HG03139 (cell line): ENCODE results near the gene DRD5.
"Not testable (repeated sequence)": the region's sequence is repeated elsewhere in the genome, so short reads cannot be mapped to it uniquely, and the experiment has no call there.

Source experiments
- ATAC-seq: cut with Tn5 transposase; IDR thresholded peaks from one replicate; pipeline ENCODE4 v1.9.1; 2021; ENCODE audit not compliant: unreplicated experiment

The DRD5 gene

DNA sequence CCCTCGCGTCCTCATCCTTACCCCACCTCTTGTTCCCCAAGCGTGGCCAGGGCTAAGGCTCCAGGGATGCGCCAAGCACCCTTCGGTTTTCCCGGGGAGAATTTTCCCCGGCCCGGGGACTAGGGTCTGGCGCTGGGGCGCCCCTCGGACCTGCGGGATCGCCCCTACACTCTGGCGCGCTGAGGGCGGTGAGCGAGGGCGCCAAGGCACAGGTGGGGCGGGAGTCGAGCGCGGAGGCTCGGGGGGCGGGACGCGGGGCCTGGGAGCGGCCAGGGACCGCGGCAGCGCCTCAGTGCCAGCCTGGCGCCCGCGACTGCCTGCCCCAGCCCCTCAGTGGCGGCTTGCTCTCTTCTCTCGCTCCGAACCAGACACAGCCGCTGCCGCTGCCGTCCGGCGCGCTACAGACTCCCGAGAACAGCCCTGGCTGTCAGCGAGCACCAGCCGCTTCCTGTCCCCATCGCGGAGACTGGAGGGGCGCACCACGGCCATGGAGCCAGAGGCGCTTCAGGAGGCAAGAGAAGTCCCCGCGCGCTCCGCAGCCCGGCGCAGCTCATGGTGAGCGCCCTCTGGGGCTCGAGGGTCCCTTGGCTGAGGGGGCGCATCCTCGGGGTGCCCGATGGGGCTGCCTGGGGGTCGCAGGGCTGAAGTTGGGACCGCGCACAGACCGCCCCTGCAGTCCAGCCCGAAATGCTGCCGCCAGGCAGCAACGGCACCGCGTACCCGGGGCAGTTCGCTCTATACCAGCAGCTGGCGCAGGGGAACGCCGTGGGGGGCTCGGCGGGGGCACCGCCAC, at the start of gene DRD5:
Gene DRD5, plus strand, starts transcription at position 292 of the 793 bp plus-strand sequence. Its CDS starts 396 bp downstream, at position 688.
- ATAC-seq: no peak

GRCh38 chr4:9732256-9732655, 49.2 kb upstream of the DRD5 start:
- ATAC-seq: not testable (repeated sequence)

DNA sequence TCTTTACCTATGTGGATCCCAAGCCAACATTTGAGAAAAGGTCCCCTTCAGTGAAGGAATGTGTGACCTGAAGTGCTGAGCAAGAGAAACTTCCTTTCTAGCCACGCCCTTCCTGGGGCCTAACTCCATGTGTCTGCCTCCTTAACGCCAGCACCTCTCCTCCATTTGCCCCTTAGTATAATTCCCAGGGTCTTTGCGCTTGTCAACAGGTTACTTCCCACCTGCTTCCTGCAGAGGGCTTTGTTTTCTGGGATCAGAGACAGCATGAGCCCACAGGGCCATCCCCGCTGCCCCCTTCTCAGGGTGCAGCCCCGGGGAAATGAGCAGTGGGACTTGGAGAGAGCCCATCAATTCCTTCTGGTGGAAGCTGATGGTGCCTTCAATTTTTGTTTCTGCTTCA, 45.9 kb upstream of the DRD5 start:
- no peak for ATAC-seq

DNA sequence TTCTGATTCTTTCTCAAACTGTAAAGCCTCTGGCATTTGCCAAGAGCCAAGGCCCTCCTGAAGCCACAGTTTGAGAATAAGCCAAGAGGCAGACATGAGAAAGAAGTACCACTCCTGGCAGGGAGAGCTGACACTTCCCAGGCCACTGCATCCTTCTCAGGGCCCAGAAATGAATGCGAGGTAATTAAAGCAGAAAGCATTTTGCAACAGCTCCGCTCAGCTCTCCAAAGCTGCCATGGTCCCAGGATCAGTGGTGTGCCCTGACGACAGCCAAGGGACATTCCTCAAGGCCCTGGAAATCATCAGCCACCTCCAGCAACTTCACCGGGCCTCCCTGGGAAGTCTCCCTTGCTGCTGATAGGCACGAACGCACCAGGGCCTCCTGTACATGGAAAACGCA, 44.2 kb upstream of the DRD5 start:
- not testable (repeated sequence) for ATAC-seq

- ATAC-seq: not testable (repeated sequence)
Measured at GRCh38 chr4:9743789-9744188, 37.6 kb upstream of the DRD5 start.

GRCh38 chr4:9745782-9746181, 35.7 kb upstream of the DRD5 start:
- ATAC-seq: no peak

DNA sequence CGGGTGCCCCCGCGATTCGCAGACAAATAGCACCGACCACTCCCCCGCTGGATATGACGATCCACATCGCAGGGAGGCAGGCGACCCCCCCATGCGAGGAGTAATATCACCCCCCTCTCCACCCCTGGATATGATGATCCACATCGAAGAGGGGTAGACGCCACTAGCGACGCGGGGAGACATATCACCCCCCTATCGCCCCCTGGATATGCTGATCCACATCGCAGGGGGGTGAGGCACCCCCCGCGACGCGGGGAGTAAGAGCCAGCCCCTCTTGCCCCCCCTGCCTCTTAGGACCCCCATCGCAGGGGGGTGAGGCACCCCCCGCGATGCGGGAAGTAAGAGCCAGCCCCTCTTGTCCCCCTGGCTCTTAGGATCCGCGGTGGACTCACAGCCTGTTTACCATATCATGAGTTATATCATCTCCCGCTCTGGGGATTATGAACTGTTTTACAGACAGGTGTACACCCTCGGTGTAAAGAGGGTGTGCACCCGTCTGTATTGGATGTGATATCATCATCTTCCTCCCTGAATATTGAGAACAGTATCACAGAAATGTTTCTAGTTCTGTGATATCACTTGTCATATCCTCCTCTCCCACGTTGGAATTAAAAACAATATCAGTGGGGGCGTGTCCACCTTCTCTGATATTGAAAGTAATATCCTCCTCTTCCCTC, 22.7 kb upstream of the DRD5 start:
- ATAC-seq: no peak

- no peak for ATAC-seq
Measured at GRCh38 chr4:9762823-9763475, 18.5 kb upstream of the DRD5 start.

DNA sequence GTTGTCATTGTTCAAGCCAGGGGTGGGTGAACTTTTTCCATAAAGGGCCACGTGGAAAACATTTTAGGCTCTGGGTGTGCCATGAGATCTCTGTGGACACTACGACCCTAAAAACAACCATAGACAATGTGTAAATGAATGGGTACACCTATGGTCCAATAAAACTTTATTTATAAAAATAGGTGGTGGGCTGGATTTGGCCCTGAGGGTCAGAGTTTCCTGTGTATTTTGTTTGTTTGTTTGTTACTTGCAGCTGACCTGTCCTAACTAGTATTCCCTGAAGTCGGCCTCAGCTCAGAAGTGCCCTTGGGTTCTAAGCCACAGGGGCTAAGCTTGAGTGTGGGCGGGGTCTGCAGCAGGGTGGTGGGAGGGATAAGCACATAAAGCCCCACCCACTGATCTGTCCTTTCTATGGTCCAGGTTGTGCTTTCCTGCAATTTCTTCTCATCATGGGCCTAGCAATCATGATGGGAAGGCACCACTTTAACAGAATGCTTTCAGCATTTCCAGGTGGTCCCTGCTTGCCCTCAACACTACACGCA, 17.2 kb upstream of the DRD5 start:
- ATAC-seq: no peak

DNA sequence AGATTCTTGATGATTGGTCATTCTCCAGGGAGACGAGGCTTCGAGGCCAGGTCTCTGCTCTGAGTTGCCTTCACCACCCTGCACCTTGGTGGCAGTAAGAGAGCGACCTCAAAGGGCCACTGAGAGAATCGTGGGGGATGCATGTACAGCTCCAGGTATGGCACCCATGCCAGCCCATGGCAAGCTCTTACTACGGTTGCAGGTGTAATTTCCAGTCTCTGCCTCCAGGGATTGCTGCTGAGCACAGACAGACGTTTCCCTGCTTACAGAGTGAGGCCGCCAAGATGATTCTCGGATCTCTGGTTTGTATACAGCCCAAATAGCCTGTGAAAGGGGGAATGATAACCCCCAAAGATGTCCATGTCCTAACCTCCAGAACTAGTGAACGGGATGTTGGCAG, 16.3 kb upstream of the DRD5 start:
- no peak for ATAC-seq

DNA sequence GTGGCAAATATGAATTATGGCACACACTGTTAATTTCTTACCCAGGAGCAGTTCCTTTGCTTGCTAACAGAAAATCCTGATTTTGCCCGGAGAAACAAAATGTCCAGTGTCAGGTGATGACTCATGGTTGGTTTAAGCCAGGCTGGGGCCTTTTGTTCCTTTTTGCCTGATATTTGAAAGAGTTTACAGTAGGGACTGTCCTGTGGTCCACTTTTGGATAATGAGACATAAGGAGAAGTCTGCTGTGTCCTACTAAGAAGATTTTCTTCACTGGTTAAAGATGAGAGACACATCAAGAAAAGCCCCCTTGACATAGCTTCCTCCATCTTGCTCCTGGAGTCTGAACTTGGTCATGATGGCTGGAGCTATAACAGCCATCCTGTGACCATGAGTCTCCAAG, 12.1 kb upstream of the DRD5 start:
- no peak for ATAC-seq

DNA sequence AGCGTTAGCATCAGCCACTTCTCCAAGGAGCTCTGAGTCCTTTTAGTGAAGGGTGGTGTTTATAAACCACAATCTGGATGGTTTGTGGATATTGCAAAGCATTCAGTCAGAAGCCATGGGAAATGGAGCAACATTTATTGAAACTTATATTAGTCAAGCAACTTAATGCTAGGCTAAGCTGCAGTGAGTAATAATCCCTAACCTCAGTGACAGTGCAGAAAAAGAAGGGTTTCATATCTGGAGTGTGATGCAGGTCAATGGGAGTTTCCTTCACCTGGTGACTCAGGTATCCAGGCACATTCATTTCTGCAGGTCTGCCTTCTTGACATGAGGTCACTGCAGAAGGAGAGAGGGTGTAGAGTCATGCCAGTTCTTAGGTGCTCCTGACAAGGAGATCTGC, 10.4 kb upstream of the DRD5 start:
- no peak for ATAC-seq

DNA sequence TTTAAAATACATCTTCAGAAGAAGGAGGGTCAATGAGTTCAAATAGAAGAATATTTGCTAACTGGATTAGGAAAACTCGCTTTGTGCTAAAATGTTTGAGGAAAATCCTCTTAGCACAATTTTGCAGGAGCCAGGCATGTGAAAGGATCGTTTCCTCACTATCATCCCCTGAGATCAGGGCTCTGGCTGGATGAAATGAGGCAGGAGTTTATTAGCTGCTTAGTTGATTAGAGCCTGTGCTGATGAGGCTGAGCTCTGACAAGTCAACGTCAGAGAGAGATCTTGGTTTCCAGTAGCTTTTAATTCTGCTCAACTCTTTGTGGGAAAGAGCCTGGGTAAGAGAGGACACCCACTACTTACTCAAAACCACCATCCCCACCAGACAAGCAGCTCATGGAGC, 8.0 kb upstream of the DRD5 start:
- ATAC-seq: no peak

- ATAC-seq: no peak
Measured at GRCh38 chr4:9782136-9782436, 652 bp downstream of the DRD5 start.

GRCh38 chr4:9785891-9786290, 4.5 kb downstream of the DRD5 start:
- ATAC-seq: not testable (repeated sequence)

DNA sequence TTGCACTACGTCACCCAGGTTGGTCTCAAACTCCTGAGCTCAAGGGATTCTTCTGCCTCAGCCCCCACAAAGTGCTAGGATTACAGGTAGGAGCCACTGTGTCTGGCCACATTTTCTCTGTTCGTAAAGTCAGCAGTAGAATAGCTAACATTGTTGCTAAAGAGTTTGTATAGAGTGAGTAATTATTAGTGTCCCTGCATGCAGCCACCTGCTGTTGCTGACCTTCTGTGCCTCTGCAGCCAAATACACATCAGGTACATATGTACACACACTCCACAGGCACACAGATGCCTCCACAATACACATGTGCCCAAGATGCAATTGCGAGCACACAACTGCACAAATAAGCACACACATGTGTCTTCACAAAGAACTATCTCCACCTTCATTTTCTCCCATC, 10.9 kb downstream of the DRD5 start:
- no peak for ATAC-seq

- not testable (repeated sequence) for ATAC-seq
Measured at GRCh38 chr4:9796641-9797040, 15.2 kb downstream of the DRD5 start.

DNA sequence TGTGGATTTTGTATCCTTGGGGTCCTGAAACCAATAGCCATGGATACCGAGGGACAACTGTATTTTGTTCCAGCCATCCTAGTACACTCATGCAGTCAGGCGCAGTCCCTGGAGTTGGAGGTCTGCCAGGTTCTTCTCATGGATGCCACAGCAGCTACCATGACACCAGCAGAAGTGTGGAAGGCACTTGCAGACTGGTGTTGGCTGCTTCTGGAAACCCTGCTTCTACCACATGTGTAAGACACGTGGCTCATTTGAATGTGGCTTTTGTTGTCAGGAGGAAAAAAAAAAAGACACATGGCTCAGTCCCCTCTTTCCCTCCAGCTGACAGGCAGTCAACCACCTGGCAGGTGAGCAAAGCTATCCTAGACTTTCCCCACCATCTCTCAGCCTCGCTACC, 19.4 kb downstream of the DRD5 start:
- no peak for ATAC-seq

DNA sequence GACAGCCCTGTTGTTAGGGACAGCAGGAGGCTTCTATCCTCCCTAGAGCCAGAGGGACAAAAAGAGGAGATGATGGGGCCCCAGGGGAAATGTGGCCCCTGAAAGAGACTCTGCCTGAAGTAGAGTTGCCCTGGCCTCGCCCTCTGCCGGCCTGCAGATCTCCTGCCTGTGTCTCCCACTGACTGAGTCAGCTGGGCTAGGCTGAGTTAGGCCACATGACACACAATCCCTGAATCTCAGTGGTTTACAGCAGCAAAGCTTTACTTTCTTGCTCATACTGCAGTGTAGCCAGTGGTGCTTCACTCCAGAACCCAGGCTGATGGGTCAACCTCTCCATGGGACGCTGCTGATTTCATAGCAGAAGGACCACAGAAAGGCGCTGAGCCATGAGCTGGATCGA, 23.5 kb downstream of the DRD5 start:
- ATAC-seq: no peak

- ATAC-seq: no peak
Measured at GRCh38 chr4:9808077-9808476, 26.6 kb downstream of the DRD5 start.

DNA sequence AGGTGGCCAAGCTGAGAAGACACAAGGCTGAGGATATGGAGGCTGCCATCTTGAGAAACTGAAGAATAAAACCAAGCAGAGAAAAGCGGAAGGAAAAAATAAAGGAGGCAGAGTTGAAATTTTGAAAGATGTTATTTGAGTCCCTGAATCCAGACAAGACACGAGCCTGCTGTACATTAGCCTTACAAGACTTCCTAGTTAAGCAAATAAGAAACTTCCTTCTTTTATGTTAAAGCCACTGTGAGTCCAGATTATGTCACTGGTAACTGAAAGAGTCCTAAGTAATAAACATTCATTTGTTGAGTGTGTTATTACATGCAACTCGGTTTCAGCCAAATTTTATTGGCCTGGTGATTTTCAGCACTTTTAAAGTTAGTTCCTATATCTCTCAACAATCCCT, 30.4 kb downstream of the DRD5 start:
- no peak for ATAC-seq
